GM06990 (cell line): ENCODE measurements around the gene SPEF1.

ENCODE experiments used
- DNase-seq: peaks from one replicate; pipeline ENCODE4 v3.0.0-alpha.2; 2011; ENCODE audit not compliant: insufficient read length; ENCODE audit errors: extremely low read depth
- H3K27me3 ChIP-seq: replicated peaks from 2 replicates; pipeline ENCODE4 v1.6.0; 2011; ENCODE audit warnings: low read length; ENCODE audit not compliant: control insufficient read depth, insufficient read depth
- H3K36me3 ChIP-seq: 2 replicates; pipeline ENCODE4 v1.5.1; 2011; ENCODE audit warnings: low read length; ENCODE audit not compliant: control insufficient read depth, insufficient read depth
- H3K4me3 ChIP-seq: replicated peaks from 2 replicates; pipeline ENCODE4 v1.5.1; 2011; ENCODE audit warnings: low read depth, mild to moderate bottlenecking, control low read depth, low read length
- CTCF ChIP-seq: IDR thresholded peaks from 2 replicates; pipeline ENCODE4 v1.5.1; 2011; ENCODE audit warnings: low read length, control low read depth, mild to moderate bottlenecking, inconsistent platforms; ENCODE audit not compliant: insufficient read depth, poor library complexity, severe bottlenecking

Gene SPEF1

GRCh38 chr20:3767427-3768341 is 13.6 kb downstream of the SPEF1 start, which contains the start of gene ADISSP:
ADISSP (minus strand) TSS chr20:3767753; CDS start chr20:3760100, 7,653 bp downstream.
- Histone ChIP-seq H3K27me3 (no peaks in the 10 kb centered on the region), H3K4me3 (peak within 1 kb of the TSS; percentile 85), H3K36me3 (no peaks in the 10 kb centered on the region; the same call in none of the 2 replicates)
- peak; percentile 37 for TF ChIP-seq CTCF
- DNase-seq, result peak; percentile 98

- no peak for TF ChIP-seq CTCF
- DNase-seq, result no peak
- Histone ChIP-seq H3K27me3 (no peaks in the 10 kb centered on the region), H3K36me3 (no peaks in the 10 kb centered on the region; the same call in none of the 2 replicates), H3K4me3 (peak overlapping the region; percentile 85)
Observed at GRCh38 chr20:3767110-3767426, 14.2 kb downstream of the SPEF1 start.

GRCh38 chr20:3766422-3767109 is 14.7 kb downstream of the SPEF1 start:
- DNase-seq, result no peak
- Histone ChIP-seq H3K4me3 (peak overlapping the region; percentile 85), H3K27me3 (no peaks in the 10 kb centered on the region), H3K36me3 (no peaks in the 10 kb centered on the region; the same call in none of the 2 replicates)
- no peak for TF ChIP-seq CTCF

- H3K4me3 ChIP-seq, result no peak overlapping the region
- no peaks in the 10 kb centered on the region for H3K27me3 ChIP-seq
- no peak for TF ChIP-seq CTCF
- no peaks in the 10 kb centered on the region; the same call in none of the 2 replicates for H3K36me3 ChIP-seq
- DNase-seq, result no peak
Observed at GRCh38 chr20:3765171-3765882, 15.9 kb downstream of the SPEF1 start.

GRCh38 chr20:3764659-3765058 is 16.6 kb downstream of the SPEF1 start:
- TF ChIP-seq CTCF, result no peak
- no peak for DNase-seq
- Histone ChIP-seq H3K4me3 (no peak overlapping the region), H3K36me3 (no peaks in the 10 kb centered on the region; the same call in none of the 2 replicates), H3K27me3 (no peaks in the 10 kb centered on the region)
